Right ventricle myocardium inferior (tissue), 1 donor: ENCODE measurements around the gene LCOR. TPM values are rescaled to one million over a fixed set of nuclear protein-coding genes. Genes with fewer than 3 reads are reported as not detected.
"Not testable (repeated sequence)": the region's sequence is repeated elsewhere in the genome, so short reads cannot be mapped to it uniquely, and the experiment has no call there.

Experiments
- ATAC-seq: fragments of 200-7000 bp; cut with Tn5 transposase; one replicate; pipeline ENCODE4 v1.9.1; 2020; ENCODE audit warnings: mild to moderate bottlenecking, moderate library complexity
- DNase-seq: peaks from one replicate; pipeline ENCODE4 v3.0.0; 2021; ENCODE audit errors: missing footprints
- intact Hi-C: fragments of 100-400 bp; cut with DNase I; formaldehyde crosslinking; loops from one replicate; pipeline ENCODE4 v1.11.0; 2022
- total RNA-seq: library from RNA; stranded (reverse); fragmentation: NEBNext Ultra II Directional; extraction: Animal tissue kit (Norgen Biotek cat#: 25700); gene quantifications from one replicate; pipeline ENCODE4 v1.2.1, GENCODE V29; 2021
- donor health status: DM: no; HTN: yes; CAD: no; lungs with severe emphysema.

Gene LCOR
- total RNA-seq, 1 donor from 2014 or later: 21.7 TPM

DNA sequence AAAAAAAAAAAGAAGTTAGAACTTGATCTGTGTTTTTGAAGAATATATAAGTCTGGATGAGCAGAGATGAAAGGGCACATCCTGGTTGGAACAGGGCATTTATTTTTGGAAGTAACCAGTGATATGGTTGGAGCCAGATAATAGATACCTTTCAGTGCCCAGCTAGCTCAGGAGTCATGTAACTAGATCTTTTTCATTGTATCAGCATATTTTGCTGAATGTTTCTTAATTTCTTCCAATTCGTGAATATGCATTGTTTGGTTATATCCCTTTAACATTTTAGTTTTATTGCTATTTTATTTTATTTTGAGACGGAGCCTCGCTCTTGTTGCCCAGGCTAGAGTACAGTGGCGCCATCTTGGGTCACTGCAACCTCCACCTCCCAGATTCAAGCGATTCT, 81.8 kb downstream of the LCOR start:
- intact Hi-C loops: loop anchor here (5.0 kb wide), 2 partner anchors 82 to 108 kb away; partner anchors contain the start of gene LCOR
- DNase-seq: no peak
- no peak for ATAC-seq

DNA sequence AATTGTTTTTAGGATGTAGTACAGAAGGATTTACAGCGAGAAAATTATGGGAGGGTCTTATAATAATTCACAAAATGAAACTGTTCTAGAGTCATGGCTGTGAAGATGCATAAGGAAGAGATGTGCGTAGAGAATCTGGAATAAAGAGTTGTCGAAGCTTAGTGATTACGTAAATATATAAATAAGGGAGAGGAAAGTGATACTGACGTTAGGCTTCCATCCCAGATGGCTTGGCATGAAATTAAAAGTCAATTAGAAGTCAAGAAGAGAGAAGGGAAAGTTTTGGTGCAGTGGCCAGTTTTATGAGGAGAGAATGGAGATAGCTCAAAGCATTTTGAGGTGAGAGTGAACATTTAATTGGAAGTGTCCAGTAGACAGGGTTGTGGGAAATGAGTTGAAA, 85.5 kb downstream of the LCOR start:
- DNase-seq: no peak
- intact Hi-C loops: loop anchor here (5.0 kb wide), 1 partner anchor 35 kb away; no protein-coding TSS in a partner anchor
- peak; percentile 34 for ATAC-seq

GRCh38 chr10:96918214-96919002, 86.3 kb downstream of the LCOR start:
- ATAC-seq (peak; percentile 28), DNase-seq (no peak)
- intact Hi-C loops: loop anchor here (5.0 kb wide), 1 partner anchor 34 kb away; no protein-coding TSS in a partner anchor

GRCh38 chr10:96919785-96920430, 87.8 kb downstream of the LCOR start:
- no peak for DNase-seq
- no peak for ATAC-seq
- intact Hi-C loops: loop anchor here (5.0 kb wide), 1 partner anchor 32 kb away; no protein-coding TSS in a partner anchor

DNA sequence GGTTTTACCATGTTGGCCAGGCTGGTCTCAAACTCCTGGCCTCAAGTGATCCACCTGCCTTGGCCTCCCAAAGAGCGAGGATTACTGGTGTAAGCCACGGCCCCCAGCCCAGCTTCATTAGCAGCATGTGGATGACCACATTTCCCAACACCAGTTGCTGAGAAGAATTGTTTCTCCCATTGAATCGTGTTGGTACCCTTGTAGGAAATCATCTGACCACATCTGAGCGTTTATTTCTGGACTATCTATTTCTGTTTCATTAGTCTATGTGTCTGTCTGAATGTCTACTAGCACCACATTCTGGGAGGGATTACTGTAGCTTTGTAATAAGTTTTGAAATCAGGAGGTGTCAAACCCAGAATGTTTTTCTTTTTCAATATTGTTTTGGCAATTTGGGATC, 89.6 kb downstream of the LCOR start:
- DNase-seq: no peak
- no peak for ATAC-seq
- intact Hi-C loops: no loop called here

DNA sequence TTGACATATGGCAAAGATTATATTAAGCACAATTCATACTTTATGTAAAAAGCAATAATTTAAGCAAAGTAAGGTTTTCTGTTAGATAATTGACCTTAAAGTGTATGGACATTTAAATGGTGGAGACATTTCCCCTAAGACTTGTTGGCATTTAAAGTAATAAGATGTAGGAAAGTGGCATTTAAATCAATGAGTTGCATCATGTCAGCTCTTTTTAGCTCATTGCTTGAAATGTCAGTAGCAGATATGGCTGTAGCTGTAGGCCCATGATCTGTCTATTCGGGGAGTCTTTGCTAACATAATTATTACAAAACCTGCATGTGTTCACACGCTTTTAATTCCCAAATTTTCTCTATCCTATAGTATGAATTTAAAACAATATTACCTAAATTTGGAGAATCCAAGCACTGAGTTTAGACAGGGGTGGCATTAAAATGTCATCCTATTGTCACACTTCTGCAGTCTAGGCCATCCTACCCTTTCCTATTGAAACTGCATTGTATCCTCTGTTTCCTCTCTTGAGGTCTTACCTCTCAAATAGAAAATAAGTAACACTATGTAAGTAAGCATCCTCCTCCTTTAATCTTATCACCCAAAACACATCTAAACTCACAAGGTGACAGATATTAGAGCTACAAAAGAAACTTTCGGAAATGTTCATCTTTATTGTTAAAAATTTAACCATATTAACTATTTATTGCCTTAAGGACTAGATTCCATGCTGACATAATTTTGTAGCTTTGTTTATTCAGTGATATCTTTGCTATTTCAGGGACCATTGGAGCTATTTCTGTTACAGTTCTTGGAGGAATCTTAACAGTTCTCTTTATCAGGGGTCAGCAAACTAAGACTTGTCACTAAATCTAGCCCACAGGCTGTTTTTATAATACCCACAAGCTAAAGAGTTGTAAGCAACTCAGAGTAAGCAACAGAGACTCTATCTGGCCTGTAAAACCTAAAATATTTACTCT, 91.2 kb downstream of the LCOR start:
- ATAC-seq (no peak), DNase-seq (no peak)
- intact Hi-C loops: no loop called here

DNA sequence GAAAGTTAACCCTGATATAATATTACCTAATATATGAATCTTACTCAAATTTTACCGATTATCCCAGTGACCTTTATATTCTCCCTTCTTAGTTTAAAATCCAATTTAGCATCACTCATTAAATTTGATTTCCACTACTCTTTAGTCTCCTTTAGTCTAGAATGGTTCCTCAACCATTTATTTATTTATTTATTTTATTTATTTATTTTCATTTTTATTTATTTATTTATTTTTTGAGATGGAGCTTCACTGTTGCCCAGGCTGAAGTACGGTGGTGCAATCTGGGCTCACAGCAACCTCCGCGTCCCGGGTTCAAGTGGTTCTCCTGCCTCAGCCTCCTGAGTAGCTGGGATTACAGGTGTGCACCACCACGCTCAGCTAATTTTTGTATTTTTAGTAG, 92.8 kb downstream of the LCOR start:
- intact Hi-C loops: no loop called here
- no peak for ATAC-seq
- DNase-seq: no peak

- ATAC-seq (no peak), DNase-seq (no peak)
- intact Hi-C loops: no loop called here
Observed at GRCh38 chr10:96930469-96930868, 98.4 kb downstream of the LCOR start.

- no peak for DNase-seq
- ATAC-seq: no peak
- intact Hi-C loops: no loop called here
Observed at GRCh38 chr10:96935148-96935547, 103.0 kb downstream of the LCOR start.

DNA sequence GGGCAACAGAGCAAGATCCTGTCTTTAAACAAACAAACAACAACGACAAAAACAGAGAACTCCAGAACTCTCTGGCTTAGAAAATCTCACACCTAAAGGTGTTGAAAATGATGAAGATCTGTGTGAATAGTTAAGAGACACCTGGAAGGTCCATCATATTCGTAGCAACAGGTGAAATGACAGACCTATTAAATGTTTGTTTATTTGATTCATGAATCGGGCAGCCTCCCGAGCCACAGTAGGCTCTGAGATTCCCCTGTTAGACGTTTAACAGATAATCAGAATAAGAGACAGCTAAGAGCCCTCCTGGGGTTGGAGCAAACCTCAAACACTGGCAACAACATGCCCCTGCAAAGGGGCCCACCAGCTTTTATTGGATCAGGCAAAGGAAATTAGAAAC, 103.7 kb downstream of the LCOR start:
- DNase-seq: no peak
- intact Hi-C loops: no loop called here
- ATAC-seq: no peak

GRCh38 chr10:96943161-96943560, 111.1 kb downstream of the LCOR start:
- DNase-seq: peak; percentile 49
- intact Hi-C loops, ATAC-seq: not testable (repeated sequence)

DNA sequence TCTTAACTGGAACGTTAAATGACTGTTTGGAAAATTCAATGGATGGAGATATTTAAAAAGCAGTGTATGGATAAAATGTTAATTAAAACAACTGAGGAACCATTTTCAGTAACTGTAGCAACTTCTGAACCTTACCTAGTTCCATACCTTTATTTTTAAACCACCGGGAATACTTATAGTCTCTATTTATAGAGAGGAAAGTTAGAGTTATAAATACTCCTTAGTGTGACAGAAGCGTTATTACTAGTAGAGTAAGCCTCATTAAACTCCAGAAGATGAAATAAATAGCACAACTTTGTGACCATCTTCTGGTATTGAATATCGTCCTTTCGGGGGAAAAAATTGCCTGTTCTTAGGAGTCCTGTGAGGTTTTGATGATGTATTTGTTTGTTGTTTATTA, 114.9 kb downstream of the LCOR start:
- peak; percentile 57 for ATAC-seq
- intact Hi-C loops: no loop called here
- no peak for DNase-seq

DNA sequence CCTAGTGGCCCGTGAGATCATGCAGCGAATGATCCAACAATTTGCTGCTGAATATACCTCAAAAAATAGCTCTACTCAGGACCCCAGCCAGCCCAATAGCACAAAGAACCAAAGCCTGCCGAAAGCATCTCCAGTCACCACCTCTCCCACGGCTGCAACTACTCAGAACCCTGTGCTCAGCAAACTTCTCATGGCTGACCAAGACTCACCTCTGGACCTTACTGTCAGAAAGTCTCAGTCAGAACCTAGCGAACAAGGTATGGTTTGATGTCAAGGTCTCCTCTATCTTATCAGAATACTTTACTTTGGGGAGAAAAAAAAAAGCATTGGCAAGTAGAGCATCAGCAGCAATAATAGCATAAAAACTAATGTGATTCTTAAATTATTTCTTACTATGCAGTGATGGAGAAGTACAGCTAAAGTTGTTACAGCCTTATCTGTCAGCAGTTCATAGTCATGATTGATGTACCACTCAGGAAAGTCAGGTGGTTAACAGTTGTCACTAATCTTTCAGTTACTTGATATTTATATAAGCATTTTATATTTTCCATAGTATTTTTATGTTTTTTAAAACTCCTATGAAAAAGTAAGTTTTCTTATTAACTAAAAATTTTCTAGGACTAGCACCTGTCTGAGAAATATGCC, 117.1 kb downstream of the LCOR start:
- DNase-seq (no peak), ATAC-seq (no peak)
- intact Hi-C loops: no loop called here

- ATAC-seq (no peak), DNase-seq (no peak)
- intact Hi-C loops: loop anchor here (5.0 kb wide), 1 partner anchor 35 kb away; no protein-coding TSS in a partner anchor
Observed at GRCh38 chr10:96951954-96952353, 119.9 kb downstream of the LCOR start.

DNA sequence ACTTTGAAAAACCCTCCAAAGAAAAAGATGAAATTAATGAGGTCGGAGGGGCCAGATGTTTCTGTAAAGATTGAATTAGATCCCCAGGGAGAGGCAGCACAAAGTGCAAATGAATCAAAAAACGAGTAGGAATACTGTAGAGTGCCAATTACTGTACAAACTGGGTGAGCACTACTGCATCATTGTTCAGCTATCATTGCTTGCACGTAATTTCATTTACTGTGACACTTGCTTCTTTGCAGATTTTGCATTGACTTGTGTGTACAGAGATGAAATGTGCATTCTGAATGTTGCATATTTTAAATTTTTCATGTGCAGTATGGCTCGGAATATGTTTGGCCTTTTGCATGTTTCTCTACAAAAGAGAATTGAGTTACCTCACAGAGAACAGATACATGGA, 123.7 kb downstream of the LCOR start:
- DNase-seq (no peak), ATAC-seq (no peak)
- intact Hi-C loops: no loop called here

DNA sequence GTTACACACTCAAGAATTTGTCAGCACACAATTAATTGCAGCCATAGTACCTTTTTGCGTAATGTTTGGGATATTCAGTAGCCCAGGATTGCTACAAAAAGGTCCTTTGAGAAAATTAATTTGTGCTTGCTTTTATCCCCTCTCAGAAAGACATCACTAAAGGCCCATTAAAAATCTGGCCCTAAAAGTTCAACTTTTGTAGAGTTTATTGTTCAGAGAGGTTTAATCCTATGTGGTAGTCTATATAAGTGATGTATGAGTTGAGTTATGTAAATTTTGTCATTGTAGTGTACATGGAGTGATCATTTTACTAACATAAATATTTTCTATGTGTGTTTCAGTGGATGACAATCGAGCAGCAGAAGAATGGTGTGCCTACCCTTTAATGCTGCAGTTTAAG, 126.0 kb downstream of the LCOR start:
- intact Hi-C loops: no loop called here
- no peak for DNase-seq

GRCh38 chr10:96959733-96960132, 127.6 kb downstream of the LCOR start:
- no peak for DNase-seq
- ATAC-seq: no peak
- intact Hi-C loops: no loop called here

More for the DNA sequence above, 126.0 kb downstream of the LCOR start:
- ATAC-seq: no peak

DNA sequence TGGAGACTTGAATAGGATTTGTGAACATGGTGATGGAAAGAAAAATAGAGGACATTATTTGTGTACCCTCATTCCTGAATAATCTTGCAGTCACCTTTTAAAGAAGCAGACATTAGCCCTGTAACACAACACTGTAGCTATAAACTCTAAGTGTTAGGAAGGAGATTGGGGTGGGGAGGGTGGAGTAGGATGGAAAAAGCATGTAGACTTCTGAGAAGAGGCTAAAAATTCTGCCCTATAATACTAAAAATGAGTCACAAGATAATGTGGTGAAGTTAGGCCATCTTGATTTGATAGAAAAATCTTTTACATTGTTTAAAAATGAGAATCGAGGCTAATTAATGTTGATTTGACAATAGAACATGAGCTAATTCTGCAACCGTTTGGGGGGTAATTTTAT, 128.8 kb downstream of the LCOR start:
- intact Hi-C loops: no loop called here
- no peak for DNase-seq
- no peak for ATAC-seq

DNA sequence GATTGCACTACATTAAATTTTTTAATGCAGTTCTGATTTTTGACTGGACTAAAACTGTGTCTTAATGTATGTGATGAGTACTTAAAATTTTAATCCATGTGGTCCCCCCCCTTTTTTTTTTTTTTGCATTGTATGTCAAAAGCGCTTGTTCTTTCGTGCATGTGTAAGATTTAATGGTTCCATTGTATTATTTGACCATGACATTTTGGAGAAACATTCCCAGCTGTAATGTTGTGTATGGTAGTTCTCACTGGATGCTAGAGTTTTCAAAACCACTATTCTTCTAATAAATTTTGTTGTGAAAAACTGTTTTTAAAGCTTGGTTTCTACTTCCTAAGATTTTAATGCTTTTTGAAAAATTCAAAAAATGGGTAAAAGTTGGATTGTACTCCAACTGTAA, 132.0 kb downstream of the LCOR start:
- intact Hi-C loops: no loop called here
- DNase-seq (no peak), ATAC-seq (no peak)
